GM12801 (cell line): ENCODE data around the gene CCDC141.

Experiments used
- CTCF ChIP-seq: IDR thresholded peaks from one replicate; pipeline ENCODE4 v1.5.1; 2011; ENCODE audit warnings: control low read depth; ENCODE audit not compliant: insufficient read length; ENCODE audit errors: extremely low read depth

Gene CCDC141

GRCh38 chr2:178799305-178799704, 250.6 kb downstream of the CCDC141 start:
- TF ChIP-seq CTCF: no peak

- no peak for TF ChIP-seq CTCF
Measured at GRCh38 chr2:178796079-178796677, 253.8 kb downstream of the CCDC141 start.

GRCh38 chr2:178787934-178788333, 262.0 kb downstream of the CCDC141 start:
- TF ChIP-seq CTCF: no peak

GRCh38 chr2:178787155-178787554, 262.8 kb downstream of the CCDC141 start:
- no peak for TF ChIP-seq CTCF

- TF ChIP-seq CTCF: no peak
Measured at GRCh38 chr2:178783889-178784288, 266.0 kb downstream of the CCDC141 start.

GRCh38 chr2:178782236-178782635, 267.7 kb downstream of the CCDC141 start:
- no peak for TF ChIP-seq CTCF
